GM18499 (cell line): Measurements from ENCODE around the gene TMEM44.
"Not testable (repeated sequence)": the region's sequence is repeated elsewhere in the genome, so short reads cannot be mapped to it uniquely, and the experiment has no call there.

ENCODE experiments used
- ATAC-seq: cut with Tn5 transposase; IDR thresholded peaks from one replicate; pipeline ENCODE4 v1.9.1; 2021; ENCODE audit warnings: moderate number of reproducible peaks; ENCODE audit not compliant: insufficient read depth, unreplicated experiment

Gene TMEM44

DNA sequence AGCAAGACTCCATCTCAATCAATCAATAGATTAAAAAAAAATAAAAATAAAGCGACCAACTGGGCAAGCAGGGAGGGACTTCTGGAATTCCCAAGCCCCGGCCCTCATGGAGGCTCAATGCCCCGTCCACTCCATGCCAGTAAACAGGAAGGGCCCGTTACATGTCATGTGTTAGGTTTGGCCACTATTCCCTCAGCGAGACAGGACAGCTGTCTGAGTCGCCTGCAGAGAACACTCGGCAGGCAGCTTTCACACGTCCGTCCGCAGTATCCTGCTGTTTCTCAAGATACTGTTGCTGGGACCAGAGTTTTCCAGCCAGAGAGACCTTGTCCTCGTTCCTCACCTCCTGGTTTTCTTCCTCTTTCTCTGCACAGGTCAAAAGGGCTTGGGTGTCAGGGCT lies 18.0 kb downstream of the TMEM44 start:
- no peak for ATAC-seq

DNA sequence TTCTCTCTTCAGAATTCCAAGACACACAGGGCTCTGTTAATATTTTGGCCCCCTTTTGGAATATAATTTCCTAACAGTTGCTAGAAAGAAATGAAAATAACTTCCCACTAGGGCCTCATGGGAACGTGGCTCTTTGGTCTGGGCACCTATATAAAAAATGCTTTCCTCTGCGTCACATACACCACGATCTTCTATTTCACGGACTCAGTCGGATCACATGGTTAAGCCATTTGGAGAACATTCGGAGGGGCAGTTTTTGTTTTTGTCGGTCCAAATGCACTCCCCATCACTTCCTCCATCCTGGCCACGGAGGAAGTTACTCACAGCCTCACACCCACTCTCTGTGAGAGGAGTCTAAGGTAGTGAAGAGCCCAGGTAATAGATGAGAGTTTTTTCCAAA lies 21.0 kb downstream of the TMEM44 start:
- ATAC-seq, result no peak

DNA sequence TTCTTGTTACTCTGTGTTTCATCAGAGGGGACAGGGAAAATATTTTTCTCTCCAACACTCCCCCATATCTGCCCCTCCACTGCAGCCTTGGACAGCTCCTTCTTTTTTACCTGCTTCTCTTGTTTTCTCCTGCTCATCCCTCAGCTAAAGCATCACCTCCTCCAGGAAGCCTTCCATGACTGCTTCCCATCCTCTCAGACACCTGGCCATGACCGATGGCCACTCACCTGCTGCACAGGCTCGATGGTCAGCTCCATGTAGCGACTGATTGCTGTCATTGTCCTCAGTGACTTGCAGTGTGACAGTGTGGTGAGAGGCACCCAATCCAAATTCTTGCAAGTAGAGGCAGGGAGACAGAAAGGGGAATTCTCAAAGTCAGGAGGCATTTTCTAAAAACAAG lies 22.5 kb downstream of the TMEM44 start:
- ATAC-seq, result no peak

DNA sequence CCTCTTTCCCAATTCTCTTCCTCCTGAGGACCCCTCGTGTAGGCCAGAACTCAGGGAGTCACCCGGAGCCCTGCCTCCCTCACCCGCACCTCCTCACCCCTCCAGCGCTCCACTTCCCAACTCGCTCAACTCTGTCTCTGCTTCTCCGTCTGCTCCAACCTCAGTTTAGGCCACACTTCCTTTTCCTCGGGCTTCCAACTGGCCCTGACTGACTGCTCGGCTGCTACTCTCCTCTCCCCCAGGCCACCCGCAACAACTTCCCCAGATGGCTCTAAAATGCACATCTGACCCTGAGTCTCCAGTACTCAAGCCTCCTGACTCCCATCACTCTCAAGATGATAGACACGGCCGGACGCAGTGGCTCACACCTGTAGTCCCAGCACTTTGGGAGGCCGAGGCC lies 23.6 kb downstream of the TMEM44 start:
- no peak for ATAC-seq

GRCh38 chr3:194608981-194609380 lies 24.2 kb downstream of the TMEM44 start:
- no peak for ATAC-seq

GRCh38 chr3:194607592-194608389 lies 25.4 kb downstream of the TMEM44 start:
- no peak for ATAC-seq

GRCh38 chr3:194606941-194607340 lies 26.3 kb downstream of the TMEM44 start:
- no peak for ATAC-seq

DNA sequence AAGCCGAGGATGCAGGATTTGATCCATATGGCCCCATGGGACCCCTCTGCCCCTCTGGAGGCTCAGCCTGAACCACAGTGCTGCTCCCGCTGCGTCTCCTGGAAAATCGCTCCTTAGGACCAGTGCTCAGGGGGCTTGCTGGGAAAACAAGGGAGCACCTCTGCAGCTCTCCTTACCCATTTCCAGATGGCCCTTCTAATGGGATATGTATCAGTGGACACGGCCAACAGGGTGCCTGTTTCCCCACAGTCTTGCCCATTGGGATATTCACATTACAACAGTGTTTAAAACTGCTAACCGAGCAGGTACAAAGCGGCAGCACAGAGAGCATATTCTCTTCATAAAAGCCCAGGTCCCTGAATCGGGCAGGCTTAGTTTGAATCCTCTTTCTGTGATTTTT lies 27.1 kb downstream of the TMEM44 start:
- no peak for ATAC-seq

DNA sequence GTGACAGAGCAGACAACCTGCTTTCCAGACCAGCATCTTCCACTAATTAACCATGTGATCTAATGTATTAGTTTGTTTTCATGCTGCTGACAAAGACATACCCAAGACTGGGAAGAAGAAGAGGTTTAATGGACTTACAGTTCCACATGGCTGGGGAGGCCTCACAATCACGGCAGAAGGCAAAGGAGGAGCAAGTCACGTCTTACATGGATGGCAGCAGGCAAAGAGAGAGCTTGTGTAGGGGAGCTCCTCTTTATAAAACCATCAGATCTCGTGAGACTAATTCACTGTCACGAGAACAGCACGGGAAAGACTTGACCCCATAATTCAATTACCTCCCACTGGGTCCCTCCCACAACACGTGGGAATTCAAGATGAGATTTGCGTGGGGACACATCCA lies 27.9 kb downstream of the TMEM44 start:
- not testable (repeated sequence) for ATAC-seq

GRCh38 chr3:194604837-194605236 lies 28.4 kb downstream of the TMEM44 start:
- no peak for ATAC-seq

DNA sequence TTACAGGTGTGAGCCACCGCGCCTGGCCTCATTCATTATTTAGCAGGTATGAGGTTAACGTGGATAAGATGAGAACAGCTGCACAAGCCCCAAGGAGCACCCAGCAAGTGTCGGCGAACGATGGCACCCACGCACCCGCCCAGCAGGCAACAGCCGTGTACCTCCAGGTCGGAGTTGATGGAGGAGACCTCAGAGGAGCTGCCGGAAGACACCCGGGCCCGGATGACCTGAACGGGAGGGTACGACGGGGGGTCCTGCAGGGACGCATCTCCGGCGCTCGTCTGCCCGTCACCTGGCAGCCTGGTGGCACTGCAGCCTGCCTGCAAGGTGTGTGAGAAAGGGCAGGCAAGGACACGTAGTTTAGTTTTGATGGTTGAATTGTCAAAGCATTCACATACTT lies 29.1 kb downstream of the TMEM44 start:
- ATAC-seq, result no peak

DNA sequence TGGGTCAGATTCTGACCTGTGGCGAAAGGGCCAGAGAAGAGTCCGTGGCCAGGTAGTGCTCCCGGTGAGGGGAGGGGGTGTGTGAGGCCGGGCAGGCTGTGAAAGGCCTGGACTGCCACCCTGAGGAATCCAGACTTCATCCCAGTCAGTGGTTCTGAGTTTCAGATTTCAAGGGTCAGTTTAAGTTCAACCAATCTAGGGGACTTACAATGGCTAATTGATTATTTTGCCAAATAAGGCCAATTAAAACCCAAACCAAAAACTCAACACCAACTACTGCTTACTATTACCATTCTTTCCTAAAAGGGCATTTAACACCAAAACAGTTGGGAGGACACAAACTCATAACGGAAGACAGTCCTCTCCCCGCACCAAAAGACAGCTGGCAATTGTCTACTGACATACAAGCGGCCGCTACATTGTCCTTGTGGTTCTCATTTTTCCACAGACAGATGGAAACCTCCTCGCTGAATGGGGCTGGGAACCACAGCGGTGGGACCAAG lies 30.5 kb downstream of the TMEM44 start:
- ATAC-seq, result no peak

DNA sequence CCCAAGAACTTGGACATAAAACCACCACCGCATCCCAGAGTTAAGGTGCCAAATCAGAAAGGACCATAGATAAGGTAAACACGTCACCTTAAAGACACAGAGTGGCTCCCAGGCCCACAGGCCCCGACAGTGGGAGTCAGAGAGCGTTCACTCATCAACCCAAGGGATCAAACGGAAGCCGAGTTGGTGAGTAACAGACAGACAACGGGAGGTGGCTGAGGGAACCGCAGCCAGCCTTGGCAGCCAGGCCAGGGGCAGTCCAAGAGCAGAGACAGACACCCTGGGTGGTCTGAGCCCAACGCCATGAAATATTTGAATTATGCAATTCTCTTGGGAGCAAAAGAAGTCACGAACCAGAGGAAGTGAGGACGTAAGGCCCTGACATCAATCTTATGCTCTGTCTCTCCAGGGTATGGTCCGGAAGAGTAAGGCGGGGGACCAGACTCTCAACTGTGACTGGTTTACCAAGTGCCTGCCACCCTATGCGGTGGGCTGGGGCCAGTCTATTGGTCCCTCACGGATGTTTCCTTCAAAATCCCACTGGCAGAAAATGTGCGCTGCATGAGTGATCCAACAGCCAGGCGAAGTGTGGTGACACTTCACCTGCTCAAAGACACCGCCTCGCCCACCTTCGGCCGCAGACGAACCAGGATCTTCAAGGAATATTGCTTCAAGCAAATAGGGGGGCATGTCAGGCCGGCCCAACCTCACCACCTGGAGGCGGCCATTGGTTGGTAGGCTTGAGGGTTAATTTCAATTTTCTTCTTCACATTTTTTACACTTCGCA lies 34.3 kb downstream of the TMEM44 start:
- ATAC-seq, result no peak

DNA sequence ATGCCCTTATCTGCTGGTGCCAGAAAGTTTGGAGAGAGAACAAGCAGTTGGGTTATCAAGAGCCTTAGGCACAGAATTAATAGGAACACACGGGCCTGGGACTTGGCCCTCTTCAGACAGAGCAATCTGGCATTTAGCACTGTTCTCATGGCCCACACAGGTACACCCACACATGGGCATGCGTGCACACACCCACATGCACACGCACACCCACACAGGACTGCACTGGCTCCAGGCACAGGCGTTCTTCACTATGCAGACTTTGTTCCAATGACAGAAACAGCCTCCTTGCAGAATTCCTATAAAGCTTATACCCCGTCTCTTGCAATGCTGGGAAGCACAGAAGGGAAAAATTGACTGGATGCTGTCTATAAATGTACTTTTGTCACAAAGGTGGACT lies 36.3 kb downstream of the TMEM44 start:
- ATAC-seq, result no peak

- ATAC-seq, result no peak
Measured at GRCh38 chr3:194592798-194593752, 40.1 kb downstream of the TMEM44 start.

- no peak for ATAC-seq
Measured at GRCh38 chr3:194588741-194589140, 44.5 kb downstream of the TMEM44 start.

- ATAC-seq, result no peak
Measured at GRCh38 chr3:194588236-194588635, 45.0 kb downstream of the TMEM44 start.

DNA sequence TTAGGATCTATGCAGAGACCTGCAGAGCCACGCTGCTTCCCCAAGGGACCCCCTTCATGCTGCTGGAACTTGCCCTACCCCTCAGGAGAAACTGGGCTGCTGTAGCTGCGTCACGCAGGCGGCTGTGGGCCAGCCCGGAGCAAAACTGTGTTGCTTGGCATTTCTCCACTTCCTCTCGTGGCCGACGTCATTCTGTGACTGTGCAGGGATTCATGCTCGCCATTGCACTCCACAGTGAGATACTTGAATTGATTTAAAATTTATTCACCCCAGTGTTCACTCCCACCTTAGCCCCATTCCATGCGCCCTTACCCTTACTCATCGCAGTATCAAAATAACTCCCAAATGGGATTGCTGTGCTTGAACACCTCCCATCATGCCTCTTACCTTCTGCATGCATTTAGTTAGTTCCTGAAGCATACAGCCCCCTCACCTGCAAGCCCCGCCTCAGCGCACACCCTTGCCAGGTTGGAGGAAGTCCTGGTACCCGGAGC lies 45.7 kb downstream of the TMEM44 start:
- ATAC-seq, result no peak

GRCh38 chr3:194586836-194587235 lies 46.4 kb downstream of the TMEM44 start:
- no peak for ATAC-seq

DNA sequence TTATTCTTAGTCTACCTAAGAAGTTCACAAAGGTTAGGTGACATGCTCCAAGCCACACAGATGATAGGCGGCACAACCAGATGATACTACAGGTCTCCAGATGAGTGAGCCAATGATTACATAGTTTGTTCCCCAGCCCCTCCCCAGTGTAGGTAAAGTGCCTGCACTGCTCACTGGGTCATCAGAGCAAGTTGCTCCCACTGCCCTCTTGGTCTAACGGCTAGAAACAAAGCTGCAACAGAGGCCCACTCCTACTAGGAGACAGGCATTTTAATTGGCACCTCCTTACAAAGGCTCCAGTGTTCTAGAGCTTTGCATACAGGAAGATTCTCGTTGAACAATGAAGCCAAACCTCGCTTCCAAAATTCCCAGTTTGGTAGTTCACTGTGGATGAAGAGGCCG lies 47.3 kb downstream of the TMEM44 start:
- ATAC-seq, result no peak
